Bronchial epithelial cell (primary cell): Measurements from ENCODE around the gene ARHGEF10L. TPM values are rescaled to one million over a fixed set of nuclear protein-coding genes. Genes with fewer than 3 reads are reported as not detected.

ENCODE experiments used
- DNase-seq: peaks from one replicate; pipeline ENCODE4 v3.0.0-alpha.2; 2010; ENCODE audit warnings: low read depth
- FAIRE-seq: peaks from 2 replicates; lab custom pipeline; 2011; peaks lifted over from hg19 to GRCh38; lab: Jason Lieb, UNC
- H3K27me3 ChIP-seq: 2 replicates; pipeline ENCODE4 v1.5.1; 2011; ENCODE audit warnings: low read length; ENCODE audit not compliant: control insufficient read depth, insufficient read depth
- H3K36me3 ChIP-seq: 2 replicates; pipeline ENCODE4 v1.5.1; 2011; ENCODE audit warnings: low read length; ENCODE audit not compliant: control insufficient read depth, insufficient read depth
- H3K4me3 ChIP-seq: 2 replicates; pipeline ENCODE4 v1.5.1; 2011; ENCODE audit warnings: mild to moderate bottlenecking, low read depth, low read length, control low read depth
- total RNA-seq: library from RNA; depleted of rRNA; stranded (reverse); fragments of >200 nt; gene quantifications from 2 replicates; pipeline ENCODE4 v1.2.1, GENCODE V29; 2014
- TF ChIP-seq, protein P1 (sequence below): IDR thresholded peaks from 2 replicates; pipeline ENCODE4 v1.5.1; 2011; ENCODE audit warnings: mild to moderate bottlenecking, moderate library complexity, low read length, control low read depth, inconsistent platforms; ENCODE audit not compliant: insufficient read depth, severe bottlenecking

The ARHGEF10L gene
- total RNA-seq, 1 donor from 2014 or later = 6.3 TPM

GRCh38 chr1:17561561-17561985 is 22.1 kb downstream of the ARHGEF10L start:
- Histone ChIP-seq H3K36me3 (no peaks in the 10 kb centered on the region), H3K27me3 (no peaks in the 10 kb centered on the region), H3K4me3 (no peak overlapping the region)
- FAIRE-seq (no peak), DNase-seq (no peak)
- TF ChIP-seq, protein P1, sequence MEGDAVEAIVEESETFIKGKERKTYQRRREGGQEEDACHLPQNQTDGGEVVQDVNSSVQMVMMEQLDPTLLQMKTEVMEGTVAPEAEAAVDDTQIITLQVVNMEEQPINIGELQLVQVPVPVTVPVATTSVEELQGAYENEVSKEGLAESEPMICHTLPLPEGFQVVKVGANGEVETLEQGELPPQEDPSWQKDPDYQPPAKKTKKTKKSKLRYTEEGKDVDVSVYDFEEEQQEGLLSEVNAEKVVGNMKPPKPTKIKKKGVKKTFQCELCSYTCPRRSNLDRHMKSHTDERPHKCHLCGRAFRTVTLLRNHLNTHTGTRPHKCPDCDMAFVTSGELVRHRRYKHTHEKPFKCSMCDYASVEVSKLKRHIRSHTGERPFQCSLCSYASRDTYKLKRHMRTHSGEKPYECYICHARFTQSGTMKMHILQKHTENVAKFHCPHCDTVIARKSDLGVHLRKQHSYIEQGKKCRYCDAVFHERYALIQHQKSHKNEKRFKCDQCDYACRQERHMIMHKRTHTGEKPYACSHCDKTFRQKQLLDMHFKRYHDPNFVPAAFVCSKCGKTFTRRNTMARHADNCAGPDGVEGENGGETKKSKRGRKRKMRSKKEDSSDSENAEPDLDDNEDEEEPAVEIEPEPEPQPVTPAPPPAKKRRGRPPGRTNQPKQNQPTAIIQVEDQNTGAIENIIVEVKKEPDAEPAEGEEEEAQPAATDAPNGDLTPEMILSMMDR = no peak

- Histone ChIP-seq H3K4me3 (no peak overlapping the region), H3K27me3 (no peaks in the 10 kb centered on the region), H3K36me3 (no peaks in the 10 kb centered on the region)
- TF ChIP-seq, protein P1 = no peak
- no peak for DNase-seq
- FAIRE-seq = no peak
Observed at GRCh38 chr1:17562375-17562774, 22.9 kb downstream of the ARHGEF10L start.

- no peaks in the 10 kb centered on the region for H3K27me3 ChIP-seq
- H3K4me3 ChIP-seq = no peak overlapping the region
- DNase-seq (no peak), FAIRE-seq (peak; percentile 55)
- H3K36me3 ChIP-seq = no peaks in the 10 kb centered on the region
- TF ChIP-seq, protein P1 = no peak
Observed at GRCh38 chr1:17563494-17564281, 24.2 kb downstream of the ARHGEF10L start.

GRCh38 chr1:17564458-17565393 is 25.2 kb downstream of the ARHGEF10L start:
- no peaks in the 10 kb centered on the region for H3K27me3 ChIP-seq
- no peak for DNase-seq
- no peak for FAIRE-seq
- H3K36me3 ChIP-seq = no peaks in the 10 kb centered on the region
- TF ChIP-seq, protein P1 = no peak
- H3K4me3 ChIP-seq = no peak overlapping the region

- H3K36me3 ChIP-seq = no peaks in the 10 kb centered on the region
- no peak for FAIRE-seq
- H3K27me3 ChIP-seq = no peaks in the 10 kb centered on the region
- DNase-seq = no peak
- TF ChIP-seq, protein P1 = no peak
- no peak overlapping the region for H3K4me3 ChIP-seq
Observed at GRCh38 chr1:17565461-17566252, 26.2 kb downstream of the ARHGEF10L start.
